Tibial nerve (tissue), 3 donors: ENCODE data around the gene CLTCL1.

Experiments
- POLR2A ChIP-seq, 2 donors: fragments of 450-650 bp; IDR thresholded peaks; one replicate each; pipeline ENCODE4 v1.6.1; 2017; ENCODE audit warnings: antibody characterized with exemption in 2 of 2, mild to moderate bottlenecking in 2 of 2, moderate library complexity in 2 of 2
- TF ChIP-seq, protein P1 (sequence below), 5 experiments: fragments of 200-600 bp in 3 of 5; fragments of 450-650 bp in 2 of 5; sonication (generic) in 3 of 5; IDR thresholded peaks; one replicate each; pipeline ENCODE4 v1.5.1; 2016 to 2019; ENCODE audit warnings: antibody characterized with exemption in 5 of 5, mild to moderate bottlenecking in 3 of 5, moderate library complexity in 2 of 5

GRCh38 chr22:19238900-19239299 is 52.6 kb downstream of the CLTCL1 start:
- TF ChIP-seq, protein P1, sequence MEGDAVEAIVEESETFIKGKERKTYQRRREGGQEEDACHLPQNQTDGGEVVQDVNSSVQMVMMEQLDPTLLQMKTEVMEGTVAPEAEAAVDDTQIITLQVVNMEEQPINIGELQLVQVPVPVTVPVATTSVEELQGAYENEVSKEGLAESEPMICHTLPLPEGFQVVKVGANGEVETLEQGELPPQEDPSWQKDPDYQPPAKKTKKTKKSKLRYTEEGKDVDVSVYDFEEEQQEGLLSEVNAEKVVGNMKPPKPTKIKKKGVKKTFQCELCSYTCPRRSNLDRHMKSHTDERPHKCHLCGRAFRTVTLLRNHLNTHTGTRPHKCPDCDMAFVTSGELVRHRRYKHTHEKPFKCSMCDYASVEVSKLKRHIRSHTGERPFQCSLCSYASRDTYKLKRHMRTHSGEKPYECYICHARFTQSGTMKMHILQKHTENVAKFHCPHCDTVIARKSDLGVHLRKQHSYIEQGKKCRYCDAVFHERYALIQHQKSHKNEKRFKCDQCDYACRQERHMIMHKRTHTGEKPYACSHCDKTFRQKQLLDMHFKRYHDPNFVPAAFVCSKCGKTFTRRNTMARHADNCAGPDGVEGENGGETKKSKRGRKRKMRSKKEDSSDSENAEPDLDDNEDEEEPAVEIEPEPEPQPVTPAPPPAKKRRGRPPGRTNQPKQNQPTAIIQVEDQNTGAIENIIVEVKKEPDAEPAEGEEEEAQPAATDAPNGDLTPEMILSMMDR (IDR thresholded peaks at IDR 0.05), result no peak
- no peak for TF ChIP-seq POLR2A (IDR thresholded peaks at IDR 0.05)
